Ishikawa (cell line): ENCODE measurements around the gene SETD1A.
A peak's percentile ranks its signal among the peaks of the same experiment; 100 is the strongest.

ENCODE experiments used
- EGR1 ChIP-seq: IDR thresholded peaks from 2 replicates; pipeline ENCODE4 v1.6.1; 2012
- EP300 ChIP-seq: IDR thresholded peaks from 2 replicates; pipeline ENCODE4 v1.6.1; 2012; ENCODE audit warnings: borderline replicate concordance
- MAX ChIP-seq: IDR thresholded peaks from 2 replicates; pipeline ENCODE4 v1.6.1; 2012
- RAD21 ChIP-seq: IDR thresholded peaks from 2 replicates; pipeline ENCODE4 v1.6.1; 2012; ENCODE audit warnings: low read depth
- REST ChIP-seq: IDR thresholded peaks from 2 replicates; pipeline ENCODE4 v1.6.1; 2012; ENCODE audit warnings: low read depth, mild to moderate bottlenecking
- TAF1 ChIP-seq: IDR thresholded peaks from 2 replicates; pipeline ENCODE4 v1.6.1; 2012; ENCODE audit warnings: low read depth, mild to moderate bottlenecking
- TEAD4 ChIP-seq: IDR thresholded peaks from 2 replicates; pipeline ENCODE4 v1.6.1; 2012
- YY1 ChIP-seq: IDR thresholded peaks from 2 replicates; pipeline ENCODE4 v1.6.1; 2012; ENCODE audit warnings: low read depth
- ZBTB7A ChIP-seq: IDR thresholded peaks from 2 replicates; pipeline ENCODE4 v1.6.1; 2012; ENCODE audit warnings: low read depth

GRCh38 chr16:30947859-30948666 is 9.5 kb upstream of the SETD1A start:
- TF ChIP-seq RAD21 (no peak), EGR1 (no peak), TAF1 (no peak; the same call in 1 of the 2 replicates), MAX (no peak), REST (no peak), YY1 (peak; percentile 65; the same call in 1 of the 2 replicates), EP300 (peak; percentile 7; the same call in 1 of the 2 replicates), ZBTB7A (no peak; the same call in 1 of the 2 replicates), TEAD4 (no peak)
